ENCODE measurements around the gene FBXO28. TPM values are rescaled to one million over a fixed set of nuclear protein-coding genes. Genes with fewer than 3 reads are reported as not detected.

The FBXO28 gene, protein sequence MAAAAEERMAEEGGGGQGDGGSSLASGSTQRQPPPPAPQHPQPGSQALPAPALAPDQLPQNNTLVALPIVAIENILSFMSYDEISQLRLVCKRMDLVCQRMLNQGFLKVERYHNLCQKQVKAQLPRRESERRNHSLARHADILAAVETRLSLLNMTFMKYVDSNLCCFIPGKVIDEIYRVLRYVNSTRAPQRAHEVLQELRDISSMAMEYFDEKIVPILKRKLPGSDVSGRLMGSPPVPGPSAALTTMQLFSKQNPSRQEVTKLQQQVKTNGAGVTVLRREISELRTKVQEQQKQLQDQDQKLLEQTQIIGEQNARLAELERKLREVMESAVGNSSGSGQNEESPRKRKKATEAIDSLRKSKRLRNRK
- 22.9 to 28.6 TPM (median 25.7 TPM) in 5 replicates for total RNA-seq (2022; extraction: Qiagen RNA extraction; ENCODE audit: low read depth)

GRCh38 chr1:224113918-224114786, at the start of gene FBXO28:
Gene FBXO28 (plus strand): TSS chr1:224114111. CDS start chr1:224114130, 19 bp downstream.

GRCh38 chr1:224182866-224183590, 69.1 kb downstream of the FBXO28 start, which contains the start of gene DEGS1:
Gene DEGS1 (plus strand): TSS chr1:224183240. CDS start chr1:224183337, 97 bp downstream.

Other genes starting within 250 kb of the FBXO28 start
- gene DEGS1, start 69.1 kb downstream of the FBXO28 start, total RNA-seq (2022; extraction: Qiagen RNA extraction; ENCODE audit: low read depth), result 123 to 141 TPM (median 129 TPM) in 5 replicates
- gene NVL, start 216.1 kb downstream of the FBXO28 start, total RNA-seq (2022; extraction: Qiagen RNA extraction; ENCODE audit: low read depth), result 18.4 to 25.0 TPM (median 19.8 TPM) in 5 replicates
- gene CNIH4, start 242.8 kb downstream of the FBXO28 start, total RNA-seq (2022; extraction: Qiagen RNA extraction; ENCODE audit: low read depth), result 91.5 to 106 TPM (median 100 TPM) in 5 replicates